ENCODE measurements around the gene CYP24A1. TPM values are rescaled to one million over a fixed set of nuclear protein-coding genes. Genes with fewer than 3 reads are reported as not detected.

Gene CYP24A1
- total and polyA plus RNA-seq, 8 donors, result 0.09 TPM; not detected in 7

DNA sequence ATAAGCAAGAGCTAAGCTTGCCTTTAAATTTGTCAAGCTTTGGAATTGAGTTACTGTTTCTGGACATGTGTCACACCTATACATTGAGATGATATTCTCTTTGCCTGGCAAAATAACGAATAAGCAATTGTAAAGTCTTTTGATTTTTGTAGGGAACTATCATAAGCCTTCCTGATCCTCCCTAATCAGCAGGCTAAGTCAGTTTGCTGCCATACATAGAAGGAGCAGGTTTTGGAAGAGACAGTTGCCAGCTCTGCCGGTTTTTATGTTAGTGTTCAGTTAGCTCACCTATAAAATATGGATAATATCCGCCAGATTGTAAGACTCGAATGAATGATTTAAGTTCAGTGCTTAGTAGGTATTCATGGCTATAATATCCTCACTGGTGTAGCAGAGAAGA is 69.0 kb downstream of the CYP24A1 start:
- no peak for TF ChIP-seq CTCF (IDR thresholded peaks at IDR 0.05)
- WGBS, 2 donors, result 80 to 88% methylated on average over 4 of the region's 4 CpGs
- H3K4me3 ChIP-seq, result no peak overlapping the region
- DNase-seq (no peak), ATAC-seq (no peak), FAIRE-seq (no peak)
- no peaks in the 10 kb centered on the region for H3K9me3 ChIP-seq
- intact Hi-C loops (cut with DNase I), result loop anchor here (5.0 to 10.0 kb wide), 2 partner anchors 90 to 543 kb away; no protein-coding TSS in a partner anchor
- peaks cover 0 to 10% (median 0%) of the 10 kb centered on the region in 3 donors for H3K4me1 ChIP-seq
- no peak overlapping the region for H3K27ac ChIP-seq
- H3K36me3 ChIP-seq, result no peaks in the 10 kb centered on the region
- no peaks in the 10 kb centered on the region for H3K27me3 ChIP-seq

- no peak for TF ChIP-seq CTCF (IDR thresholded peaks at IDR 0.05)
- Histone ChIP-seq H3K36me3 (no peaks in the 10 kb centered on the region), H3K4me3 (no peak overlapping the region), H3K27me3 (no peaks in the 10 kb centered on the region), H3K27ac (no peak overlapping the region), H3K9me3 (no peaks in the 10 kb centered on the region), H3K4me1 (peaks cover 0 to 10% (median 0%) of the 10 kb centered on the region in 3 donors)
- no peak for DNase-seq
- intact Hi-C loops (cut with DNase I), result loop anchor here (5.0 to 10.0 kb wide), 2 partner anchors 91 to 543 kb away; no protein-coding TSS in a partner anchor
- no peak for ATAC-seq
- 56 to 76% methylated on average over 6 of the region's 6 CpGs for WGBS, 2 donors
- no peak for FAIRE-seq
Observed at GRCh38 chr20:54103762-54104600, 69.8 kb downstream of the CYP24A1 start.

Other genes starting within 250 kb of the CYP24A1 start
- gene BCAS1, start 103.4 kb downstream of the CYP24A1 start, total RNA-seq, result under 1 TPM; 0.20 to 0.85 (median 0.68) TPM
- under 1 TPM; 0.34 to 0.70 TPM for gene BCAS1, start 103.4 kb downstream of the CYP24A1 start, polyA plus RNA-seq
- gene PFDN4, start 34.1 kb upstream of the CYP24A1 start, total RNA-seq, result 10 to 100 TPM in 2 of 6 donors, 1 to 10 TPM in 4; 7.7 to 13.2 (median 8.9) TPM
- gene PFDN4, start 34.1 kb upstream of the CYP24A1 start, polyA plus RNA-seq, result 10 to 100 TPM; 29.0 to 32.9 TPM